ENCODE results near the gene OR2J3. TPM values are rescaled to one million over a fixed set of nuclear protein-coding genes. Genes with fewer than 3 reads are reported as not detected.
"Not testable (repeated sequence)": the region's sequence is repeated elsewhere in the genome, so short reads cannot be mapped to it uniquely, and the experiment has no call there.

Gene OR2J3
- total RNA-seq, 4 donors from 2014 or later = not detected

GRCh38 chr6:29087213-29087612 lies 20.6 kb upstream of the OR2J3 start, which contains the start of gene OR2B3:
OR2B3 (minus strand) TSS chr6:29087313; CDS start chr6:29087248, 65 bp downstream.
- no peaks in the 10 kb centered on the region for H3K36me3 ChIP-seq
- H3K27me3 ChIP-seq = no peaks in the 10 kb centered on the region
- H3K4me3 ChIP-seq = no peak within 1 kb of the TSS
- no peak for DNase-seq (ENCODE audit: extremely low spot score)
- TF ChIP-seq POLR2AphosphoS5 (IDR thresholded peaks at IDR 0.05) (no peak), EP300 (IDR thresholded peaks at IDR 0.05) (no peak), CTCF (IDR thresholded peaks at IDR 0.05) (no peak), POLR2A (IDR thresholded peaks at IDR 0.05; ENCODE audit: low read depth) (no peak)
- intact Hi-C loops (cut with DNase I) = no loop called here
- no peaks in the 10 kb centered on the region for H3K4me1 ChIP-seq
- 88% methylated on average over 1 of the region's 1 CpG for WGBS
- H3K27ac ChIP-seq (replicated peaks in 1 of 4) = no peak within 1 kb of the TSS
- H3K9me3 ChIP-seq = no peaks in the 10 kb centered on the region

GRCh38 chr6:29092957-29093356 lies 14.9 kb upstream of the OR2J3 start:
- Histone ChIP-seq H3K27me3 (no peaks in the 10 kb centered on the region), H3K9me3 (no peaks in the 10 kb centered on the region), H3K4me1 (no peaks in the 10 kb centered on the region), H3K4me3 (no peak overlapping the region), H3K27ac (replicated peaks in 1 of 4) (no peak overlapping the region), H3K36me3 (no peaks in the 10 kb centered on the region)
- 86% methylated on average over 3 of the region's 3 CpGs for WGBS
- intact Hi-C loops (cut with DNase I) = no loop called here
- no peak for TF ChIP-seq CTCF (IDR thresholded peaks at IDR 0.05)
- no peak for TF ChIP-seq POLR2AphosphoS5 (IDR thresholded peaks at IDR 0.05)
- no peak for TF ChIP-seq EP300 (IDR thresholded peaks at IDR 0.05)
- TF ChIP-seq POLR2A (IDR thresholded peaks at IDR 0.05; ENCODE audit: low read depth) = no peak
- DNase-seq (ENCODE audit: extremely low spot score) = no peak

GRCh38 chr6:29097803-29098202 lies 10.1 kb upstream of the OR2J3 start:
- H3K4me3 ChIP-seq = no peak overlapping the region
- no peaks in the 10 kb centered on the region for H3K27me3 ChIP-seq
- TF ChIP-seq POLR2AphosphoS5 (IDR thresholded peaks at IDR 0.05) (no peak), EP300 (IDR thresholded peaks at IDR 0.05) (no peak), POLR2A (IDR thresholded peaks at IDR 0.05; ENCODE audit: low read depth) (no peak), CTCF (IDR thresholded peaks at IDR 0.05) (no peak)
- no peaks in the 10 kb centered on the region for H3K9me3 ChIP-seq
- no peaks in the 10 kb centered on the region for H3K36me3 ChIP-seq
- DNase-seq (ENCODE audit: extremely low spot score) = no peak
- 61% methylated on average over 1 of the region's 1 CpG for WGBS
- H3K4me1 ChIP-seq = no peaks in the 10 kb centered on the region
- no peak overlapping the region for H3K27ac ChIP-seq (replicated peaks in 1 of 4)
- intact Hi-C loops (cut with DNase I) = no loop called here

GRCh38 chr6:29099190-29099589 lies 8.7 kb upstream of the OR2J3 start, which contains the start of gene OR2J1:
OR2J1 (plus strand) TSS chr6:29099490; CDS start chr6:29100943, 1,453 bp downstream.
- TF ChIP-seq POLR2AphosphoS5 (IDR thresholded peaks at IDR 0.05) = no peak
- no peak for TF ChIP-seq POLR2A (IDR thresholded peaks at IDR 0.05; ENCODE audit: low read depth)
- no peak for TF ChIP-seq CTCF (IDR thresholded peaks at IDR 0.05)
- no peak for TF ChIP-seq EP300 (IDR thresholded peaks at IDR 0.05)
- H3K27me3 ChIP-seq = no peaks in the 10 kb centered on the region
- no peaks in the 10 kb centered on the region for H3K36me3 ChIP-seq
- no peaks in the 10 kb centered on the region for H3K9me3 ChIP-seq
- intact Hi-C loops (cut with DNase I) = no loop called here
- H3K27ac ChIP-seq (replicated peaks in 1 of 4) = no peak within 1 kb of the TSS
- H3K4me1 ChIP-seq = no peaks in the 10 kb centered on the region
- 72% methylated on average over 3 of the region's 3 CpGs for WGBS
- H3K4me3 ChIP-seq = no peak within 1 kb of the TSS
- no peak for DNase-seq (ENCODE audit: extremely low spot score)

GRCh38 chr6:29112135-29112534 lies 4.3 kb downstream of the OR2J3 start:
- intact Hi-C loops (cut with DNase I) = no loop called here
- H3K27me3 ChIP-seq = no peaks in the 10 kb centered on the region
- TF ChIP-seq POLR2A (IDR thresholded peaks at IDR 0.05; ENCODE audit: low read depth) (no peak), CTCF (IDR thresholded peaks at IDR 0.05) (no peak), EP300 (IDR thresholded peaks at IDR 0.05) (no peak), POLR2AphosphoS5 (IDR thresholded peaks at IDR 0.05) (no peak)
- H3K4me3 ChIP-seq = no peak overlapping the region
- H3K27ac ChIP-seq (replicated peaks in 1 of 4) = no peak overlapping the region
- no peaks in the 10 kb centered on the region for H3K9me3 ChIP-seq
- no peaks in the 10 kb centered on the region for H3K4me1 ChIP-seq
- H3K36me3 ChIP-seq = no peaks in the 10 kb centered on the region
- WGBS = 69% methylated on average over 7 of the region's 7 CpGs
- DNase-seq (ENCODE audit: extremely low spot score) = no peak

- H3K27ac ChIP-seq (replicated peaks in 1 of 4); H3K4me3 ChIP-seq; DNase-seq (ENCODE audit: extremely low spot score); H3K36me3 ChIP-seq; H3K9me3 ChIP-seq; intact Hi-C loops (cut with DNase I); H3K4me1 ChIP-seq; H3K27me3 ChIP-seq: not testable (repeated sequence)
- 79% methylated on average over 3 of the region's 3 CpGs for WGBS
Measured at GRCh38 chr6:29114964-29115363, 7.1 kb downstream of the OR2J3 start.
